ENCODE results near the gene IFNW1. TPM values are rescaled to one million over a fixed set of nuclear protein-coding genes. Genes with fewer than 3 reads are reported as not detected.

The IFNW1 gene
- total and polyA plus RNA-seq, 10 of the 15 experiments (the other 5 are each of a cell fraction or from before 2014, with no cell fraction given) = 0.06 to 0.11 (median 0.09) TPM; not detected in 7

Small RNA genes within 50 kb of the gene (small RNA-seq; reads per million reads assigned to genes)
- gene IFNWP4 = not detected
- gene RF00019 = not detected

Other genes with a start within 250 kb of the IFNW1 start
Only the 7 nearest of the 14 such genes appear.
- gene IFNB1, start 63.9 kb downstream of the IFNW1 start, total RNA-seq (2014; rRNA removed) = not detected in 2 replicates
- gene IFNB1, start 63.9 kb downstream of the IFNW1 start, total RNA-seq (2014; rRNA removed; fragmentation: Illumina TruSeq; extraction: Trizol) = 0.18 TPM in 1 of 2 replicates, not detected in the other
- gene IFNB1, start 63.9 kb downstream of the IFNW1 start, total RNA-seq (2021) = not detected in 2 replicates
- gene IFNB1, start 63.9 kb downstream of the IFNW1 start, polyA plus RNA-seq (2011; rRNA removed) = not detected in 2 replicates
- gene IFNB1, start 63.9 kb downstream of the IFNW1 start, polyA plus RNA-seq (2014; fragmentation: Illumina TruSeq; extraction: Trizol) = not detected in 2 replicates
- gene IFNB1, start 63.9 kb downstream of the IFNW1 start, polyA plus RNA-seq (2014; fragmentation: Nextera tagmentation; extraction: Ambion mirVana) = not detected
- not detected in 2 replicates for gene IFNB1, start 63.9 kb downstream of the IFNW1 start, polyA plus RNA-seq (2014; rRNA removed)
- gene IFNB1, start 63.9 kb downstream of the IFNW1 start, polyA plus RNA-seq (2016; fragmentation: Nextera tagmentation; extraction: Ambion mirVana) = not detected
- gene IFNA21, start 24.8 kb upstream of the IFNW1 start, total RNA-seq (2014; rRNA removed) = not detected in 2 replicates
- gene IFNA21, start 24.8 kb upstream of the IFNW1 start, total RNA-seq (2014; rRNA removed; fragmentation: Illumina TruSeq; extraction: Trizol) = not detected in 2 replicates
- not detected in 2 replicates for gene IFNA21, start 24.8 kb upstream of the IFNW1 start, total RNA-seq (2021)
- gene IFNA21, start 24.8 kb upstream of the IFNW1 start, polyA plus RNA-seq (2011; rRNA removed) = not detected in 2 replicates
- not detected in 2 replicates for gene IFNA21, start 24.8 kb upstream of the IFNW1 start, polyA plus RNA-seq (2014; fragmentation: Illumina TruSeq; extraction: Trizol)
- gene IFNA21, start 24.8 kb upstream of the IFNW1 start, polyA plus RNA-seq (2014; fragmentation: Nextera tagmentation; extraction: Ambion mirVana) = not detected
- gene IFNA21, start 24.8 kb upstream of the IFNW1 start, polyA plus RNA-seq (2014; rRNA removed) = not detected in 2 replicates
- not detected for gene IFNA21, start 24.8 kb upstream of the IFNW1 start, polyA plus RNA-seq (2016; fragmentation: Nextera tagmentation; extraction: Ambion mirVana)
- gene IFNA4, start 45.8 kb upstream of the IFNW1 start, total RNA-seq (2014; rRNA removed) = not detected in 2 replicates
- not detected in 2 replicates for gene IFNA4, start 45.8 kb upstream of the IFNW1 start, total RNA-seq (2014; rRNA removed; fragmentation: Illumina TruSeq; extraction: Trizol)
- gene IFNA4, start 45.8 kb upstream of the IFNW1 start, total RNA-seq (2021) = not detected in 2 replicates
- gene IFNA4, start 45.8 kb upstream of the IFNW1 start, polyA plus RNA-seq (2011; rRNA removed) = not detected in 2 replicates
- 0.63 TPM in 1 of 2 replicates, not detected in the other for gene IFNA4, start 45.8 kb upstream of the IFNW1 start, polyA plus RNA-seq (2014; fragmentation: Illumina TruSeq; extraction: Trizol)
- gene IFNA4, start 45.8 kb upstream of the IFNW1 start, polyA plus RNA-seq (2014; fragmentation: Nextera tagmentation; extraction: Ambion mirVana) = not detected
- gene IFNA4, start 45.8 kb upstream of the IFNW1 start, polyA plus RNA-seq (2014; rRNA removed) = not detected in 2 replicates
- not detected for gene IFNA4, start 45.8 kb upstream of the IFNW1 start, polyA plus RNA-seq (2016; fragmentation: Nextera tagmentation; extraction: Ambion mirVana)
- gene IFNA7, start 60.4 kb upstream of the IFNW1 start, total RNA-seq (2014; rRNA removed) = not detected in 2 replicates
- not detected in 2 replicates for gene IFNA7, start 60.4 kb upstream of the IFNW1 start, total RNA-seq (2014; rRNA removed; fragmentation: Illumina TruSeq; extraction: Trizol)
- not detected in 2 replicates for gene IFNA7, start 60.4 kb upstream of the IFNW1 start, total RNA-seq (2021)
- gene IFNA7, start 60.4 kb upstream of the IFNW1 start, polyA plus RNA-seq (2011; rRNA removed) = not detected in 2 replicates
- not detected in 2 replicates for gene IFNA7, start 60.4 kb upstream of the IFNW1 start, polyA plus RNA-seq (2014; fragmentation: Illumina TruSeq; extraction: Trizol)
- not detected for gene IFNA7, start 60.4 kb upstream of the IFNW1 start, polyA plus RNA-seq (2014; fragmentation: Nextera tagmentation; extraction: Ambion mirVana)
- not detected in 2 replicates for gene IFNA7, start 60.4 kb upstream of the IFNW1 start, polyA plus RNA-seq (2014; rRNA removed)
- not detected for gene IFNA7, start 60.4 kb upstream of the IFNW1 start, polyA plus RNA-seq (2016; fragmentation: Nextera tagmentation; extraction: Ambion mirVana)
- gene IFNA10, start 65.3 kb upstream of the IFNW1 start, total RNA-seq (2014; rRNA removed) = not detected in 2 replicates
- gene IFNA10, start 65.3 kb upstream of the IFNW1 start, total RNA-seq (2014; rRNA removed; fragmentation: Illumina TruSeq; extraction: Trizol) = not detected in 2 replicates
- gene IFNA10, start 65.3 kb upstream of the IFNW1 start, total RNA-seq (2021) = not detected in 2 replicates
- not detected in 2 replicates for gene IFNA10, start 65.3 kb upstream of the IFNW1 start, polyA plus RNA-seq (2011; rRNA removed)
- not detected in 2 replicates for gene IFNA10, start 65.3 kb upstream of the IFNW1 start, polyA plus RNA-seq (2014; fragmentation: Illumina TruSeq; extraction: Trizol)
- not detected for gene IFNA10, start 65.3 kb upstream of the IFNW1 start, polyA plus RNA-seq (2014; fragmentation: Nextera tagmentation; extraction: Ambion mirVana)
- not detected in 2 replicates for gene IFNA10, start 65.3 kb upstream of the IFNW1 start, polyA plus RNA-seq (2014; rRNA removed)
- not detected for gene IFNA10, start 65.3 kb upstream of the IFNW1 start, polyA plus RNA-seq (2016; fragmentation: Nextera tagmentation; extraction: Ambion mirVana)
- gene IFNA16, start 75.5 kb upstream of the IFNW1 start, total RNA-seq (2014; rRNA removed) = not detected in 2 replicates
- not detected in 2 replicates for gene IFNA16, start 75.5 kb upstream of the IFNW1 start, total RNA-seq (2014; rRNA removed; fragmentation: Illumina TruSeq; extraction: Trizol)
- not detected in 2 replicates for gene IFNA16, start 75.5 kb upstream of the IFNW1 start, total RNA-seq (2021)
- not detected in 2 replicates for gene IFNA16, start 75.5 kb upstream of the IFNW1 start, polyA plus RNA-seq (2011; rRNA removed)
- gene IFNA16, start 75.5 kb upstream of the IFNW1 start, polyA plus RNA-seq (2014; fragmentation: Illumina TruSeq; extraction: Trizol) = not detected in 2 replicates
- gene IFNA16, start 75.5 kb upstream of the IFNW1 start, polyA plus RNA-seq (2014; fragmentation: Nextera tagmentation; extraction: Ambion mirVana) = not detected
- gene IFNA16, start 75.5 kb upstream of the IFNW1 start, polyA plus RNA-seq (2014; rRNA removed) = not detected in 2 replicates
- gene IFNA16, start 75.5 kb upstream of the IFNW1 start, polyA plus RNA-seq (2016; fragmentation: Nextera tagmentation; extraction: Ambion mirVana) = not detected
- gene IFNA17, start 86.4 kb upstream of the IFNW1 start, total RNA-seq (2014; rRNA removed) = not detected in 2 replicates
- gene IFNA17, start 86.4 kb upstream of the IFNW1 start, total RNA-seq (2014; rRNA removed; fragmentation: Illumina TruSeq; extraction: Trizol) = not detected in 2 replicates
- not detected in 2 replicates for gene IFNA17, start 86.4 kb upstream of the IFNW1 start, total RNA-seq (2021)
- not detected in 2 replicates for gene IFNA17, start 86.4 kb upstream of the IFNW1 start, polyA plus RNA-seq (2011; rRNA removed)
- gene IFNA17, start 86.4 kb upstream of the IFNW1 start, polyA plus RNA-seq (2014; fragmentation: Illumina TruSeq; extraction: Trizol) = not detected in 2 replicates
- gene IFNA17, start 86.4 kb upstream of the IFNW1 start, polyA plus RNA-seq (2014; fragmentation: Nextera tagmentation; extraction: Ambion mirVana) = not detected
- gene IFNA17, start 86.4 kb upstream of the IFNW1 start, polyA plus RNA-seq (2014; rRNA removed) = not detected in 2 replicates
- not detected for gene IFNA17, start 86.4 kb upstream of the IFNW1 start, polyA plus RNA-seq (2016; fragmentation: Nextera tagmentation; extraction: Ambion mirVana)

All from GM12878 (cell line).